Activated B cell treated with CpG ODN at 0.5 μM for 24 hours (primary cell): ENCODE data around the gene THSD4. TPM values are rescaled to one million over a fixed set of nuclear protein-coding genes. Genes with fewer than 3 reads are reported as not detected.

ENCODE experiments used
- ATAC-seq: fragments of 200-7000 bp; cut with Tn5 transposase; one replicate; pipeline ENCODE4 v1.10.0; 2021; ENCODE audit warnings: low read depth, mild to moderate bottlenecking, moderate library complexity
- CTCF ChIA-PET: fragments of 350-600 bp; sonication (Branson Sonifier 250); formaldehyde crosslinking; loops from one replicate; lab custom pipeline; 2021; ENCODE audit warnings: antibody characterized with exemption; lab: Charles Lee
- POLR2A ChIA-PET: fragments of 350-600 bp; sonication (Branson Sonifier 250); formaldehyde crosslinking; loops from one replicate; lab custom pipeline; 2021; ENCODE audit warnings: antibody characterized with exemption; lab: Charles Lee
- DNase-seq: peaks from one replicate; pipeline ENCODE4 v3.0.0; 2022
- H3K27ac Mint-ChIP-seq: one replicate; pipeline ENCODE4 v1.8.0; 2020; ENCODE audit warnings: mixed read lengths
- H3K27me3 Mint-ChIP-seq: one replicate; pipeline ENCODE4 v1.8.0; 2021; ENCODE audit warnings: mixed read lengths
- H3K36me3 Mint-ChIP-seq: one replicate; pipeline ENCODE4 v1.8.0; 2021; ENCODE audit warnings: low read depth, mixed read lengths
- H3K4me1 Mint-ChIP-seq: one replicate; pipeline ENCODE4 v1.8.0; 2021; ENCODE audit warnings: mixed read lengths
- H3K4me3 Mint-ChIP-seq: one replicate; pipeline ENCODE4 v1.8.0; 2020; ENCODE audit warnings: mild to moderate bottlenecking, mixed read lengths
- H3K9me3 Mint-ChIP-seq: one replicate; pipeline ENCODE4 v1.8.0; 2020; ENCODE audit warnings: mixed read lengths
- CTCF ChIP-seq: fragments of 200-600 bp; IDR thresholded peaks from one replicate; pipeline ENCODE4 v1.8.0; 2022; ENCODE audit warnings: antibody characterized with exemption, mild to moderate bottlenecking
- intact Hi-C: fragments of 100-400 bp; cut with micrococcal nuclease; formaldehyde crosslinking; loops from one replicate; pipeline ENCODE4 v1.15.1; 2024
- total RNA-seq: library from RNA; stranded (reverse); gene quantifications from 2 replicates; pipeline ENCODE4 v1.2.3, GENCODE V29; 2022

THSD4 gene
- total RNA-seq, 1 donor from 2014 or later, result not detected

- Mint-ChIP-seq H3K27ac (no peak overlapping the region), H3K27me3 (peaks cover 3% of the 10 kb centered on the region), H3K4me3 (no peak overlapping the region), H3K4me1 (no peaks in the 10 kb centered on the region), H3K36me3 (no peaks in the 10 kb centered on the region), H3K9me3 (peaks cover 4% of the 10 kb centered on the region)
- TF ChIP-seq CTCF, result no peak
- DNase-seq (no peak), ATAC-seq (no peak)
- POLR2A ChIA-PET, result no interaction called here
- CTCF ChIA-PET, result no interaction called here
- intact Hi-C loops, result no loop called here
Observed at GRCh38 chr15:71078506-71079207, 36.6 kb upstream of the THSD4 start.

- Mint-ChIP-seq H3K27ac (no peak overlapping the region), H3K27me3 (peaks cover 7% of the 10 kb centered on the region), H3K9me3 (peaks cover 4% of the 10 kb centered on the region), H3K4me1 (no peaks in the 10 kb centered on the region), H3K36me3 (no peaks in the 10 kb centered on the region), H3K4me3 (no peak overlapping the region)
- ATAC-seq (no peak), DNase-seq (no peak)
- TF ChIP-seq CTCF, result no peak
- POLR2A ChIA-PET, result no interaction called here
- intact Hi-C loops, result no loop called here
- CTCF ChIA-PET, result no interaction called here
Observed at GRCh38 chr15:71079208-71080044, 35.8 kb upstream of the THSD4 start.

- DNase-seq (no peak), ATAC-seq (no peak)
- POLR2A ChIA-PET, result no interaction called here
- Mint-ChIP-seq H3K4me1 (no peaks in the 10 kb centered on the region), H3K36me3 (no peaks in the 10 kb centered on the region), H3K4me3 (no peak overlapping the region), H3K9me3 (peaks cover 4% of the 10 kb centered on the region), H3K27me3 (peaks cover 8% of the 10 kb centered on the region), H3K27ac (no peak overlapping the region)
- TF ChIP-seq CTCF, result no peak
- intact Hi-C loops, result no loop called here
- CTCF ChIA-PET, result no interaction called here
Observed at GRCh38 chr15:71080166-71080565, 35.1 kb upstream of the THSD4 start.

- Mint-ChIP-seq H3K27ac (no peak overlapping the region), H3K36me3 (no peaks in the 10 kb centered on the region), H3K9me3 (peaks cover 4% of the 10 kb centered on the region), H3K27me3 (peaks cover 9% of the 10 kb centered on the region), H3K4me1 (no peaks in the 10 kb centered on the region), H3K4me3 (no peak overlapping the region)
- no peak for TF ChIP-seq CTCF
- ChIA-PET CTCF (no interaction called here), POLR2A (no interaction called here)
- DNase-seq (no peak), ATAC-seq (no peak)
- intact Hi-C loops, result no loop called here
Observed at GRCh38 chr15:71080705-71081104, 34.6 kb upstream of the THSD4 start.

- ChIA-PET CTCF (no interaction called here), POLR2A (no interaction called here)
- Mint-ChIP-seq H3K36me3 (no peaks in the 10 kb centered on the region), H3K27ac (no peak overlapping the region), H3K9me3 (peaks cover 4% of the 10 kb centered on the region), H3K4me3 (no peak overlapping the region), H3K27me3 (peaks cover 9% of the 10 kb centered on the region), H3K4me1 (no peaks in the 10 kb centered on the region)
- ATAC-seq (no peak), DNase-seq (no peak)
- TF ChIP-seq CTCF, result no peak
- intact Hi-C loops, result no loop called here
Observed at GRCh38 chr15:71082803-71083202, 32.5 kb upstream of the THSD4 start.
